ENCODE data around the gene ANKRD39. TPM values are rescaled to one million over a fixed set of nuclear protein-coding genes. Genes with fewer than 3 reads are reported as not detected.

Gene ANKRD39
- polyA plus RNA-seq (ENCODE audit: low read depth in 6 of 6), result 10 to 100 TPM in 5 of 6 donors, 1 to 10 TPM in 1; 7.3 to 22.8 (median 20.0) TPM

- Mint-ChIP-seq H3K4me3 (peak within 1 kb of the TSS; percentile 84 to 94 (median 90)), H3K9me3 (no peaks in the 10 kb centered on the region), H3K27me3 (peaks cover 0 to 4% (median 0%) of the 10 kb centered on the region in 3 donors), H3K36me3 (peaks cover 0 to 6% of the 10 kb centered on the region in 2 donors), H3K27ac (peak within 1 kb of the TSS; percentile 51 to 90 (median 84)), H3K4me1 (peaks cover 15 to 28% (median 28%) of the 10 kb centered on the region in 3 donors)
- peak; percentile 90 for ATAC-seq (ENCODE audit: low read depth in 2 of 2)
- peak; percentile 99 for DNase-seq
These were observed at the start of gene ANKRD39 for GRCh38 chr2:96857667-96858372. TSS of gene ANKRD39 (minus strand) at chr2:96858016. CDS start at chr2:96857987, 29 bp downstream.

DNA sequence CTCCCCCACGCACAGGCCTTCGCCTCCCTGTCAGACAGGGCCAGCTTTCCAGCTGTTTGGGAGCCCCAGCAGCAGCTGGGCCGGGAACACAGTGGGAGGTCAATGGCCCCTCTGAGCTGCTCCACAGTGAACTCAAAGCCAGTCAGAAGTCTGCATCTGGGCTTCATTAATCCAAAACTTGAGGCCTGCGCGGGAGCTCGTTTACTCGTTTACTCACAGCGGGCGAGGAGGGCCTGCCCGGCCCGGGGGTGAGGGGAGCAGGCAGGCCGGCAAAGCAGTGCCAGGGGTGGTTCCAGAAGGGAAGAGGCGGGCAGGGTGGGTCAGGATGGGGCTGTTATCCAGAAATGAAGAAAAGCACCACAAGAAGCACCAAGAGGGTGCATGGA lies 48.9 kb upstream of the ANKRD39 start:
- Mint-ChIP-seq H3K27ac (peak overlapping the region in 1 of 6 donors; percentile 24), H3K36me3 (no peaks in the 10 kb centered on the region), H3K4me1 (peaks cover 5 to 10% (median 6%) of the 10 kb centered on the region in 3 donors), H3K4me3 (no peak overlapping the region), H3K27me3 (no peaks in the 10 kb centered on the region), H3K9me3 (no peaks in the 10 kb centered on the region)
- no peak for DNase-seq
- no peak for ATAC-seq (ENCODE audit: low read depth in 2 of 2)

- no peak for DNase-seq
- Mint-ChIP-seq H3K27me3 (no peaks in the 10 kb centered on the region), H3K27ac (peak overlapping the region in 1 of 6 donors; percentile 8), H3K4me1 (peaks cover 5 to 6% (median 6%) of the 10 kb centered on the region in 3 donors), H3K9me3 (no peaks in the 10 kb centered on the region), H3K36me3 (no peaks in the 10 kb centered on the region), H3K4me3 (peak overlapping the region in 2 of 8 donors; percentile 57 to 63)
- ATAC-seq (ENCODE audit: low read depth in 2 of 2), result peak; percentile 64 to 70
These were observed 46.0 kb upstream of the ANKRD39 start for GRCh38 chr2:96903815-96904214.

DNA sequence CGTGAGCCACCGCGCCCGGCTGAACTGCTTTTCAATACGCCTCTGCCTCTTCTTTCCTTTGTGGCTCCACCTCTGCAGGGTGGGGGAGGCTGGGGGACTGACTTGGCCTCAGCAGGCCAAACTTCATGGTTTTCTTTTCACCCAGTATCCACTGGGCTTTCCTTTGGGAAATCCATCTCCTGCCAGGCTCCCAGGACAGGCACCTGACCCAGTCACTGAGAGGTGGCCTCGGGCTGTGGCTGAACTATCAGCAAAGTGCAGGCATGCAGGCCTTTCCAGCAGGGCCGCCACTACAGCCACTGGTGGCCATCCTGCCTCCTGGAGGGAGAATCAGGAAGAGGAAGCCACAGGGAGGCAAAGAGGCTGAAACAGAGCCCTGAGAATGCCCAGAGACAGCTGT lies 45.5 kb upstream of the ANKRD39 start:
- H3K9me3 Mint-ChIP-seq, result no peaks in the 10 kb centered on the region
- H3K27ac Mint-ChIP-seq, result no peak overlapping the region
- ATAC-seq (ENCODE audit: low read depth in 2 of 2) (no peak), DNase-seq (no peak)
- H3K4me3 Mint-ChIP-seq, result no peak overlapping the region
- H3K36me3 Mint-ChIP-seq, result no peaks in the 10 kb centered on the region
- H3K27me3 Mint-ChIP-seq, result no peaks in the 10 kb centered on the region
- peaks cover 5 to 6% (median 6%) of the 10 kb centered on the region in 3 donors for H3K4me1 Mint-ChIP-seq

DNA sequence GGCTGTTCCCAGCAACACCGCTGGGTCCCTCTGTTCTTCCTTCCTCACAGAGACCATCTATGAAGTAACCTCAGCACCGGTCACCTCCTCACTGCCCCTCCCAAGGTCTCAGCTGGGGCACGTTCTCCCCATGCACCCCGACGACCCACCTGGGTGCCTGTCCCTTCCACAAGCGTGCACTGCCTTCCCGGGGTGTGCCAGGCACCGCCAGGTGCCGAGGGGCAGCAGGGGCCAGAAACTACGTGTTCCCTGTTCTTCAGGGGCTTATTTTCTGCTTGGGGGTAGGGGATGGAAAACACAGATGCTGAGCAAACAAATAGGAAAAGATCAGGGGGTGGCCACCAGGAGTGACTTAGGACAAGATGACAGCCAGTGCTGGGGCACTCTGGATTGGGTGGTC lies 42.4 kb upstream of the ANKRD39 start:
- H3K27ac Mint-ChIP-seq, result no peak overlapping the region
- DNase-seq (no peak), ATAC-seq (ENCODE audit: low read depth in 2 of 2) (no peak)
- no peaks in the 10 kb centered on the region for H3K36me3 Mint-ChIP-seq
- H3K9me3 Mint-ChIP-seq, result no peaks in the 10 kb centered on the region
- H3K4me3 Mint-ChIP-seq, result no peak overlapping the region
- H3K27me3 Mint-ChIP-seq, result peaks cover 0 to 9% (median 0%) of the 10 kb centered on the region in 3 donors
- peaks cover 5 to 6% (median 6%) of the 10 kb centered on the region in 3 donors for H3K4me1 Mint-ChIP-seq

GRCh38 chr2:96899413-96899741 lies 41.6 kb upstream of the ANKRD39 start:
- Mint-ChIP-seq H3K27me3 (peaks cover 0 to 9% (median 0%) of the 10 kb centered on the region in 3 donors), H3K27ac (no peak overlapping the region), H3K36me3 (no peaks in the 10 kb centered on the region), H3K4me1 (peaks cover 5 to 6% (median 6%) of the 10 kb centered on the region in 3 donors), H3K4me3 (no peak overlapping the region), H3K9me3 (no peaks in the 10 kb centered on the region)
- DNase-seq, result no peak
- ATAC-seq (ENCODE audit: low read depth in 2 of 2), result no peak

- Mint-ChIP-seq H3K9me3 (no peaks in the 10 kb centered on the region), H3K4me1 (peaks cover 1 to 3% (median 2%) of the 10 kb centered on the region in 3 donors), H3K27ac (peak overlapping the region in 1 of 6 donors; percentile 67), H3K27me3 (peaks cover 0 to 9% (median 0%) of the 10 kb centered on the region in 3 donors), H3K4me3 (no peak overlapping the region), H3K36me3 (no peaks in the 10 kb centered on the region)
- no peak for DNase-seq
- ATAC-seq (ENCODE audit: low read depth in 2 of 2), result no peak
These were observed 41.0 kb upstream of the ANKRD39 start for GRCh38 chr2:96898641-96899412.

DNA sequence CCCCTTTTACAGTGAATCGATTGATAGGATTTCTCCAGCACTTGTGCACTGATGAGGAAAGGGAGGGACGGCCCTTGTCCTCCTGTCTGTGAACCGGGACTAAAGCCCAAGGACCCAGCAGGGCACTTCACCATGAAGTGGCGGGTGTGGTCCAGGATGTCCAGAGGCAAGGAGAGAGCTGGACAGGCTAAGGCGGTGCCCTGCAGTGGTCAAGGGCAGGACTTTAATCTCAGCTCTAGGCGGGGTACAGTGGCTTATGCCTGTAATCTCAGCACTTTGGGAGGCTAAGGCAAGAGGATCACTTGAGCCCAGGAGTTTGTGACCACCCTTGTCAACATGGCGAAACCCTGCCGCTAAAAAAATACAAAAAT lies 40.3 kb upstream of the ANKRD39 start:
- Mint-ChIP-seq H3K27me3 (peaks cover 0 to 9% (median 0%) of the 10 kb centered on the region in 3 donors), H3K36me3 (no peaks in the 10 kb centered on the region), H3K4me3 (peak overlapping the region in 1 of 8 donors; percentile 71), H3K4me1 (no peaks in the 10 kb centered on the region), H3K9me3 (no peaks in the 10 kb centered on the region), H3K27ac (no peak overlapping the region)
- ATAC-seq (ENCODE audit: low read depth in 2 of 2), result no peak
- DNase-seq, result no peak

DNA sequence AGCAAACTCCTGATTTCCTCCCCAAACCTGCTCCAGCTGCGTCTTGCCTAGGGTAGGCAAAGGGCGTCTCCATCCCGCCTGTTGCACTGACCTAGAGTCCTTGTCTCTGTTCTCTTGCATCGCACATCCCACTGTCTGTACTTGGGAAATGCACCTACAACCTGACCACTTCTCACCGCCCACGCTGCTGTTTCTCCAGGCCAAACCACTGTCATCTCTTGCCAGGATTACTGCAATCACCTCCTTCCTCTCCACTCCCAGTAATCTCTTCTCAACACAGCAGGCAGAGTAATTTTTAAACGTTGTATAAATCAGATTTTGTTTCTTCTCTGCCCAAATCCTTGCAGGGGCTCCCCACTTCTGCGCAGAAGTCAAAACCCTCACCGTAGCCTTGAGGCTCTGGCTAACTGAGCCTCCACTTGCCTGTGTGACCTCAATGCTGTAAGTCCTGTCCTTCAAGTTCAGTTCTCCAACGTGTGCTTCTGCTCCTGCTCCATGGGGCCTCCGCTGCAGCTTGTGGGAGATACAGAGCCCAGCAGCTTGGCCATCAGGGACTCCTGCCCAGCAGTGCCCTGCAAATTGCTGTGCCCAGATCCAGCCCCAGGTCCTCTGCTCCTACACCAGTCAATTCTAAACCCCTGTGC lies 39.8 kb upstream of the ANKRD39 start:
- H3K9me3 Mint-ChIP-seq, result no peaks in the 10 kb centered on the region
- no peaks in the 10 kb centered on the region for H3K36me3 Mint-ChIP-seq
- DNase-seq, result no peak
- peak overlapping the region in 1 of 6 donors; percentile 39 for H3K27ac Mint-ChIP-seq
- H3K4me3 Mint-ChIP-seq, result peak overlapping the region in 1 of 8 donors; percentile 71
- H3K27me3 Mint-ChIP-seq, result peaks cover 0 to 9% (median 0%) of the 10 kb centered on the region in 3 donors
- no peak for ATAC-seq (ENCODE audit: low read depth in 2 of 2)
- H3K4me1 Mint-ChIP-seq, result no peaks in the 10 kb centered on the region

- Mint-ChIP-seq H3K4me1 (peaks cover 4 to 6% (median 6%) of the 10 kb centered on the region in 3 donors), H3K36me3 (no peaks in the 10 kb centered on the region), H3K9me3 (no peaks in the 10 kb centered on the region), H3K27me3 (peaks cover 0 to 9% (median 0%) of the 10 kb centered on the region in 3 donors), H3K27ac (no peak overlapping the region), H3K4me3 (peak overlapping the region in 1 of 8 donors; percentile 11)
- DNase-seq (no peak), ATAC-seq (ENCODE audit: low read depth in 2 of 2) (no peak)
These were observed 38.2 kb upstream of the ANKRD39 start for GRCh38 chr2:96895746-96896651.

- Mint-ChIP-seq H3K27ac (no peak overlapping the region), H3K27me3 (peaks cover 0 to 9% (median 0%) of the 10 kb centered on the region in 3 donors), H3K9me3 (no peaks in the 10 kb centered on the region), H3K4me1 (peaks cover 4 to 6% (median 6%) of the 10 kb centered on the region in 3 donors), H3K4me3 (no peak overlapping the region), H3K36me3 (no peaks in the 10 kb centered on the region)
- ATAC-seq (ENCODE audit: low read depth in 2 of 2) (no peak), DNase-seq (no peak)
These were observed 37.4 kb upstream of the ANKRD39 start for GRCh38 chr2:96895032-96895745.

- H3K27me3 Mint-ChIP-seq, result peaks cover 0 to 9% (median 0%) of the 10 kb centered on the region in 3 donors
- ATAC-seq (ENCODE audit: low read depth in 2 of 2) (no peak), DNase-seq (no peak)
- no peaks in the 10 kb centered on the region for H3K9me3 Mint-ChIP-seq
- H3K4me1 Mint-ChIP-seq, result peaks cover 4 to 6% (median 6%) of the 10 kb centered on the region in 3 donors
- H3K4me3 Mint-ChIP-seq, result no peak overlapping the region
- H3K36me3 Mint-ChIP-seq, result no peaks in the 10 kb centered on the region
- H3K27ac Mint-ChIP-seq, result no peak overlapping the region
These were observed 36.3 kb upstream of the ANKRD39 start for GRCh38 chr2:96894151-96894531.

All from naive B cell (primary cell).